WI38 (cell line): ENCODE measurements around the gene VPS35.

ENCODE experiments used
- H3K4me3 ChIP-seq: 2 replicates; pipeline ENCODE4 v1.5.1; 2011; ENCODE audit warnings: low read depth, mild to moderate bottlenecking, control low read depth, low read length
- TF ChIP-seq, protein P1 (sequence below): IDR thresholded peaks from 2 replicates; pipeline ENCODE4 v1.5.1; 2012; ENCODE audit warnings: low read depth, mild to moderate bottlenecking, control low read depth, low read length

The VPS35 gene

DNA sequence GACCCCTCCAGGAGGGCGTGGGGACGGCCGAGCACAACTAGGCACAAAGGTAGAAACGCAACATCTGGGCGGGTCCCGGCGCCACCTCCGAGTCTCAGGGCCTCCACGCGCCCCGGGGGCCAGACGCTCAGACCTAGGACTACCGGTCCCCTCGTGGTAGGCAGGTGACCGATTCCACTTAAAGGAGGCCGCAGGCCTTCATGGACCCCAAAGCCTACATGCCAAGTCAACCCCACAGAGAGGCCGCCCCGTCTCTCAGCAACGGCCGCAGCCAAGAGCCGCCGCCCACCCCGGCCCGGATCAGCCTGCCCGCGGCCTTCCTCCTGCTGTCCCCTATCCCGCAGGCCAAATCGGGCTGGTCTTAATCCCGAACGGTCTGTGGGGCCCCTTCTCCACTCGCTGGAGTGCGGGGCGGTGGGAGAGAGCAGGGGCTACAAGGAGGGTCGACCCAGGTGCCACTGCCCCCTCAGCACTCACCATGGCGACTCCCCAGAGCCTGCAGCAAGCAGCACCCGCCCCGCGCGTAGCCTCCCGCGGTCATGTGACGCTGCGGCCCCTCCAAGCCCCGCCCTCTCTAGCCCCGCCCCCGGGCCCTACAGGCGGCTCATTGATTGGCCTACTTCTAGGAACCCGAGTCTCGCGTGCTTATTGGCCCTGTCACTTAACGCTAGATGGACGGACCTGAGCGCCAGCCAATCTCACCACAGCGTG is at the start of gene VPS35:
TSS of gene VPS35 (minus strand) at position 525 of the 711 bp plus-strand sequence. CDS start at position 480, 45 bp downstream.
- TF ChIP-seq, protein P1, sequence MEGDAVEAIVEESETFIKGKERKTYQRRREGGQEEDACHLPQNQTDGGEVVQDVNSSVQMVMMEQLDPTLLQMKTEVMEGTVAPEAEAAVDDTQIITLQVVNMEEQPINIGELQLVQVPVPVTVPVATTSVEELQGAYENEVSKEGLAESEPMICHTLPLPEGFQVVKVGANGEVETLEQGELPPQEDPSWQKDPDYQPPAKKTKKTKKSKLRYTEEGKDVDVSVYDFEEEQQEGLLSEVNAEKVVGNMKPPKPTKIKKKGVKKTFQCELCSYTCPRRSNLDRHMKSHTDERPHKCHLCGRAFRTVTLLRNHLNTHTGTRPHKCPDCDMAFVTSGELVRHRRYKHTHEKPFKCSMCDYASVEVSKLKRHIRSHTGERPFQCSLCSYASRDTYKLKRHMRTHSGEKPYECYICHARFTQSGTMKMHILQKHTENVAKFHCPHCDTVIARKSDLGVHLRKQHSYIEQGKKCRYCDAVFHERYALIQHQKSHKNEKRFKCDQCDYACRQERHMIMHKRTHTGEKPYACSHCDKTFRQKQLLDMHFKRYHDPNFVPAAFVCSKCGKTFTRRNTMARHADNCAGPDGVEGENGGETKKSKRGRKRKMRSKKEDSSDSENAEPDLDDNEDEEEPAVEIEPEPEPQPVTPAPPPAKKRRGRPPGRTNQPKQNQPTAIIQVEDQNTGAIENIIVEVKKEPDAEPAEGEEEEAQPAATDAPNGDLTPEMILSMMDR: peak; percentile 20; the same call in 1 of the 2 replicates
- H3K4me3 ChIP-seq: peak within 1 kb of the TSS; percentile 78

DNA sequence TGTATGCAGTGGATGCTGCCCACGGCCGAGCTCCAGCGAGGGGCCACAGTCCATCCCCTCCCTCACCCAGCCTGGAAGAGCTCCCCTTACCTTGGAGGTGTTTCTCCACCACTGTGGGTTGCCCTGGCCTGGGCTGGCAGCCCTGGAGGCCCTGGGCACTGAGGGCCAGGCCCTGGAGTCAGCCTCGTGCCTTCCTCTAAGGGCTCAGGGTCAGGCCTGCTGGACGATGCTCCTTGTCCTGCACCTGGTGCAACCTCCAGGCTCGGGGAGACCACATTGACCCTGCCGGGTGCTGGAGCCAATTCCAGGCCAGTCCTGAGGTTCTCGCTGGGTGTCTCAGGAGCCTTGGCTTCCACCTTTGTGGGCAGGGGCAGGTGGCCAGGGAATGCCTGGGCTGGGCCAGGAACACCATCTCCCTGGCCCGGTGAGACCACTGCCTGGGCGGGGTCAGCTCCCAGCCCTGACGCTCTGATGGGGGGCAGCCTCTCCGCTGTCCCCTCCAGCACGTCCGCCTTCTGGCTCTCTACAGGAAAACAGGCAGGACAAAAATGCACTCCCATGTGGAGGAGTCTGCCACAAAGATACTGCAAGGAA is 48.7 kb upstream of the VPS35 start:
- no peak overlapping the region for H3K4me3 ChIP-seq

DNA sequence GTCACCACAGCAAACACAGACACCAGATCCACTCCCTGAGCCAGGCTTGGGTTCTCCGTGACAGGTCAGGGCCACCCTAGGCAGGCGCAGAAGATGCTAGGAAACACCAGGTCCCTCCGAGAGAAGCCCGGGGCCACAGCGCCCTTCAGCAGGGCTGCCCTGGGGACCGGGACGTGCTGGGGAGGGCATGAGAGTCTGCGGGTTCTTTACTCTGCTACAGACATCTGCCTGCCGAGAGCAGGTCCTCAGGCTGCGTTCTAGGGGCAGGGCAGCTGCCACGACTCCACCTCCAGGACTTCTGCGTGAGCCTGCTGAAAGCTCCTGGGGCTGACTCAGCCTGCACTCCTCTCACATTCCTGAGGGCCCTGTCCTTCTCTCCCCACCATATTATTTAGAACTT is 47.7 kb upstream of the VPS35 start:
- H3K4me3 ChIP-seq: no peak overlapping the region
- TF ChIP-seq, protein P1: no peak

More for the DNA sequence above, 48.7 kb upstream of the VPS35 start:
- TF ChIP-seq, protein P1: no peak

DNA sequence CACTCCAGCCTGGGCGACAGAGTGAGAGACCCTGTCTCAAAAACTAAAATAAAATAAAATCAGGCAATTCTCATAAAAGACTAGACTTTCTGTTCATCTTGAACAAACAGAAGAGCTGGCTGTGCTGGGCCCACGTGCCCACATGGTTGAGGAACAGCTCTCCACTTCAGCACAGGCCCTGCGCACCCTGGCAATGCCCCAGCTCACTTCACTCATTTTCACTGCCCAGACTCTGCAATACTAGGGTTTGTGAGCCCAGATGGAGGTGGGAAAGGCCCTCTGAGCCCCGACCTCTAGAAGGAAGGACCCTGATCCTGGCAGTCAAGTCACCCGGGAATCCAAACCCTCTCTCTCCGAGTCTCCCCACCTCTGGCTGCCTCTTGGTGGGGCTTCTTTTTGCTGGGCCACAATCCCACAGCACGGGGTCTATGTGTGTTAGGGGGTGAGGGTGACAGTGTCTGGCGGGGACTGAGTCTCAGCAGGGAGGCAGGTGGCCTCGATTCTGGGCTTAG is 44.4 kb upstream of the VPS35 start:
- TF ChIP-seq, protein P1: no peak
- no peak overlapping the region for H3K4me3 ChIP-seq

DNA sequence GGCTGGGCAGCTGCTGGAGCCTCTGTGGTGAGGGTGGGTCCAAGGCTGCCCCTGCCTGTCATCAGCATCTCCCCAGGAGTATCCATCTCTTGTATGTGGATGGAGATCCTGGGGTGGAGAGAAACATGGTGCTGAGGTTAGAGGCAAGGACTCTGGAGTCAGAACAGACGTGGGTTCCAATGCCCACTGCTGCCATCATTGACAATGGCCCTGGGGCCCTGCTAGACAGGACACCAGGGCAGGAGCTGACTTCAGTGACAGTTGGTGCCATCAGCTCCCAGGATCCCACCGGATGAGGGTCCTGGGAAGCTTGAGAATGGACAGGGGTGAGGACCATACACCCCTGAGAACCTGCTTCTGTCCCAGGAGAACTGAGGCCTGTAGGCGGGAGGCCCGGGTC is 43.6 kb upstream of the VPS35 start:
- no peak overlapping the region for H3K4me3 ChIP-seq
- TF ChIP-seq, protein P1: no peak

DNA sequence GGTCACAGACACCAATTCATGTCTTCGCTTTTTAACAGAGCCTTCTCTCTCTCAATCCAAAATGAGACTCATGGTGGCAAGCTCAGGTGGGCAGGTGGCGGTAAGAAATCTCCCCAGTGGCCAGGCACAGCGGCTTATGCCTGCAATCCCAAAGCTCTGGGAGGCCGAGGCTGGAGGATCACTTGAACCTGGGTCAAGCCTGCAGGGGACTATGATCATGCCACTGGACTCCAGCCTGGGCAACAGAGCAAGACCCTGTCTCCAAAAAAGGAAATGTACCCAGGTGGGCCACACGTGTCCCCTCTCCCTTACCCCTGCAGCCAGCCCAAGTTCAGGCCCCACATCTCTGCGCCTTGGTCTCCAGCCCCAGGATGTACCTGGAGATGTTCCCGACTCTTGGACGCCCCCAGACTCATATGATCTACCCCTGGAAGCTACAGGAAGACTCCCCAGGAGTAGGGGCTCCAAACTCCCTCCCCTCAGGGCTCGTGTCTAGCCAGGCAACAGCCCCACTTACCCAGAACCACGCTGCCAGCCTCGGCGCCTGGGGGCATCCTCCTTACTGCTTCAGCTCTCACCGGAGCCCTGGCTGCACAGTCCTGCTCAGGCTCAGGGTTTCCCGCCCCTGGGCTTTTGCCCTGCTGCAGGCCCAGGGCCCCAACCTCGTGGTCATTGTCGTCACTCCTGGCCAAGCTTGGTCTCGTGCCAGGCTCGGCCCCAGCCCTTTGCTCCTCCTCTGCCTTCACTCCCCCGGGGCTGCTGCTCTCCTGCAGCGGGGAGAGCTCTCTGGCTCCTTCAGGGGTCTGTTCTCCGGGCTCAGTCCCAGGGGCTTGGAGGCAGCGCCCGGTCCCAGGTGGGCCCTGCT is 42.9 kb upstream of the VPS35 start:
- TF ChIP-seq, protein P1: no peak
- no peak overlapping the region for H3K4me3 ChIP-seq
